Activated CD4-positive, alpha-beta T cell treated with anti-CD3 and anti-CD28 coated beads, Interleukin-2, Interleukin-4, amounts not matched to agents 100 ng/mL and 50 ng/mL, durations not matched to agents 16 hours and 8 hours (primary cell): ENCODE data around the gene TP73.
"Not testable (repeated sequence)": the region's sequence is repeated elsewhere in the genome, so short reads cannot be mapped to it uniquely, and the experiment has no call there.

Experiments
- DNase-seq: peaks from one replicate; pipeline ENCODE4 v3.0.0-alpha.2; 2020; ENCODE audit warnings: low spot score

TP73 gene

DNA sequence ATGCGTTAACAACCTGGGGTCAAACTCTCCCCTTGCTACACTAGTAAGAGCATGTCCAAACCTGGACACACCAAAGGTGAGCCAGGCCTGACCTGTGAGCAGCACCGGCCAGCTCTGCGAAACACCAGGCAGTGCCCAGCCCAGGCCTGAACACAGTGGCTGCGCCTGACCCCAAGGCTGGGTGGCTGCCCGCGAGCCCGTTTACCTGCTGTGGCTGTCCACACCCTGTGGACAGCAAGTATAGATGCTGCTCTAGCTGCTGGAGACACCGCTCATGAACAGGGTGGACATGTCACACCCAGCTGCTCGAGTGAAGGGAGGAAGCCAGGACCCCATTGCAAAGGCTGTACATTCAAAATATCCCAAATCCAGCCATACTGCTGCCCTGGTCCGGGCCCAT, 92.3 kb downstream of the TP73 start:
- no peak for DNase-seq

DNA sequence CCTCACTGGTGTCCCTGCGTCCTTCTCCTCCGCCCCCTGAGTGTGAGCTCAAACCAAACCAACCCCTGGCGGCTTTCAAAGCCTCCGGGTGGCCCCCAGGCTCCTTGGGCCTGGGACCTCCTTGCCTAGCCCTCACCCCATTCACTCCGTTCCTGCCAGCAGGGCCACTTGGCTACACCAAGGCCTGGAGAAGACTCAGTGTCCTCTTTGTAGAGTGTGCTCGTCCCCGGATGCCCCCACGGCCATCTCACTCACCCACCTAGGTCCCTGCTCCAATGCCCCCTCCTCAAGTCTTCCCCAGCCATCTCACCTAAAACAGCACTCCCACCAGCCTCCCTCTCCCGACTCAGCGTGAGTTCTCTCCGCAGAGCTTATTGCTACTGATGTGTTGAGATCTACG, 92.8 kb downstream of the TP73 start:
- no peak for DNase-seq

DNA sequence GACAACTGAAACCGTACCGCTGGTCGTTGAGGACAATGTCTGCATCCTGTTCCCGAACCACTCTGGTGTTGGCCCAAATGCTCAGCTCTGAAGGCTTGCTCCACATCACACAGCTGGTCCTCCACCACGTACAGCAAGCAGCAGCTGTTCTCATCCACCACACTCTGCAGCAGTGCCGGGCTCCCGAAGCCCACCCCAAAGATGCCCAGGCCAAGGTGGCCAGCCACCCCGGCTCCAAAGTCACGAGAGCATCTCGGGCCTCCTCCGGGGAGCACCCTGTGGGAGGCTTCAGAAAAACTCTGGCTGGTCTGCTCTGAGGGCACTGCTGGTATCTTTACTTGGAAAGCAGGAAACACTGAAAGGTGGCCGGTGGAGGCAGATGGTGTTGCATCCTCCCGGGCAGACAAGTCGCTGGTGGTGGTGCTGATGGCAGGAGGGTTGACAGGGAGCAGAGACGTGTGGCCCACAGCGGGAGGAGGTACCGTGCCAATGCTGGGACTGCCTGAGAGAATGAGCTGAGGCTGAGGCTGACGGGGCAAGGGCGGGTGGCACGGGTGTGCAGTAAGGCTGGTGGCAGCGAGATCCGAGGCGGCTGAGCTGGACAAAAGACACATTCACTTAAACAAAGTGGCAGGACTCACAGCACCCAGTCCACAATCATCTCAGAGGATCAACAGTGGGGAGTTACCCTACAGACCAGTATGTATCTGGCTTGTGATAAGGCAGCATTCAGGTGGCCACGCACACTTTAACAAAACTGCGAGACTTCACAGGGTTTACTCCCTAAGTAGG, 93.5 kb downstream of the TP73 start:
- no peak for DNase-seq

DNA sequence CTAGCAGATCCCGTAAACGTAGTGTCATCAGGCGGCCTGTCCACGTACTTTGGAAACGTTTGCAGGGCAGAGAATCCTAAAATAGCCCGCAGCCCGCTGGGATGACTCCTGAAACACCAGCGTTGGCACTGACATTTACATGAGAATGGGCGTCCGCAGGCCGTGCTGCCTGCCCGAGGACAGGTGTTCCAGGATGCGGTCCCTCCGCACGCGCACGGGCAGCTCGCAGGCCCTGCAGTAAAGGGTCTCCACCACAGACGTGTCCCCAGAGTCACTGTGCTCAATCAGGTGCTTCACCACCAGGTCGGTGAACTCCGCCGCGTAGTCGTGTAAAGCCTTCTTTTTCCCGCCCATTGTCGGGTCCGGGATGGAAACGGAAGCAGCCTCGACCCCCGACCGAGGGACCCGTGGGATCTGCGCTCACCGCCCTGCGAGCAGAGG, 94.1 kb downstream of the TP73 start:
- no peak for DNase-seq

DNA sequence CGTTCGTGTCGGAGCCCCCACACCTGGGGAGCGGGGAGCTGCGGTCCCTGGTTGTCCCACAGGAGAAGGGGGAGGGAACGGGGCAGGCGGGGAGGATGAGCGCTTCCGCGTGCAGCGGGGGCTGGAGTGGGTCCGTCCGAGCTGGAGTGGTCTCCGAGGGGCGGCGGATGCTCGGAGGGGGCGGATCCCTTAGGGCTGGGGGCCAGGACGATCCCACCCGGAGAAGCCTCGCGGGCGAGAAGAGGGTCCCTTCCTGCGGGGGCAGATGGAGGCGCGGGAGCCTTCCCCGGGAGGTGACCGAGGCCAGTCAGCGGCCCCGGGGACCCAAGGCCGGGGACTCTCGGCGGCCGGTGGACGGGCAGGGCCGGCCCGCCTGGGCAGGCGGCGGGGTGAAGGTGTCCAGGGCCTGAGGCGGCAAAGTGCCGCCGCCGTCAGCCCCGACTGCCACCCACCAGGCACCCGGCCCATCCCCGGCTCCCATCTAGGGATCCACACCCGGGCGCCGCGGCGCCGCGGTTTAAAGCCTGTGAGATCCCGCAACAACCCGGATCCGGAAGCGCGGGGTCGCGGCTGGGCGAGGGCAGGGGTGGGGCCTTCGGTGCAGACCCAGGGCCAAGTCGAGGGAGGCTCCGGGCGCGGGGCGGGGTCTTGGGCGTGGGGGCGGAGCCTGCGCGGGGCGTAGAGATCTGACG, 94.7 kb downstream of the TP73 start:
- DNase-seq, result peak; percentile 89

DNA sequence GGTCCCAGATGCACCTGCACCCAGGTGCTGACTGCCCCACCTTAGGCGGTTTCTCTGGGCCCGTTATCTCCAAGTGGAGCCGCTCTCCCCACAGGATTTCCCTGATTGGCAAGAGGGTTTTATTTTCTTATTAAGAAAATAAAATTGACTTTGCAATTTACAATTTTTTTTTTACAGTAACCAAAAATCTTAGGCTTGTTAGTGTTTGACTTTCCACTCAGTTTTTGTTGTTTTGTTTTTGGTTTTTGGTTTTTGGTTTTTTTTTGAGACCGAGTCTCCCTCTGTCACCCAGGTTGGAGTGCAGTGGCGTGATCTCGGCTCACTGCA, 95.2 kb downstream of the TP73 start:
- no peak for DNase-seq

- DNase-seq, result no peak
Observed at GRCh38 chr1:3747903-3748302, 95.6 kb downstream of the TP73 start.

DNA sequence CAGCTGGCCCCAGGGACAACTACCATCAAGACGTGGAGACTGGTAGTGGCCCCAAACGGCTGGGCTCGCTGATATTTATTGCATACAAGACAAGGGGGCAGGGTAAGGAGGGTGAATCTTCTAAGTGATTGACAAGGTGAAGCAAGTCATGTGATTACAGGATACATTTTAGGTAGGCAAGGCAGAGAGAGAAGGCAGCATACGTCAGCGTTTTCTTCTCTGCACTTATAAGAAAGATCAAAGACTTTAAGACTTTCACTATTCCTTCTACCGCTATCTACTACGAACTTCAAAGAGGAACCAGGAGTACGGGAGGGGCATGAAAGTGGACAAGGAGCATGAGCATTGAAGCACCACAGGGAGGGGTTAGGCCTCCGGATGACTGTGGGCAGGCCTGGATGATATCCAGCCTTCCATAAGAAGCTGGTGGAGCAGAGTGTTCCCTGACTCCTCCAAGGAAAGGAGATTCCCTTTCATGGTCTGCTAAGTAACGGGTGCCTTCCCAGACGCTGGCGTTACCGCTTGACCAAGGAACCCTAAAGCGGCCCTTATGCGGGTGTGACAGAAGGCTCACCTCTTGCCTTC, 96.1 kb downstream of the TP73 start:
- DNase-seq, result not testable (repeated sequence)

GRCh38 chr1:3749512-3749911, 97.2 kb downstream of the TP73 start:
- no peak for DNase-seq

GRCh38 chr1:3750741-3751140, 98.4 kb downstream of the TP73 start:
- no peak for DNase-seq

DNA sequence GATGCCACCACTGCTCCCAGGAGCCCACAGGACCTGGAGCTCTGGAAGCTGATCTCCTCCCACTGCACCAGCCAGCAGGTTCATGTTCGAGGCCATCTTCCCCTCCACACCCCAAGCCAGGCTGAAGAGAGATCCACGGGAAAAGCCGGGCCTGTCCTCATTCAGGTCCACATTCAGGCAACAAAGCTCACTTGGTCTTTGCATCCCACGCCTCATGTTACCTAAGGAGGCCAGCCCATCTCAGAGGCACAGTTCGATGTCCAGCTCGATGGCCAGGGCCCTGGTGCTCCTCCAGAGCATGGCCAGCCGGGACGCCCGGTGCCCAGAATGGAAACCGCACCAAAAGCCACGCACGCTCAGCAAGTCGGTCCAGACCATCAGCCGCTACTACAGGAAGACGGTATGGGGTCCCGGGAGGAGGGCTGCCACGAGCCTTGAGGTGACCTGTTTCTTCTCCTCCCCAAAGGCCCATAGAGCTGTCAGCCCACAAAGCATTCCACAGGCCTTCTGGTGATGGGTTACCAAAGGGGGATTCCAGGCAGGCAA, 100.2 kb downstream of the TP73 start, which contains the start of gene CCDC27:
Gene CCDC27 (plus strand): TSS at position 51 of the 546 bp plus-strand sequence. CDS start 32 bp downstream, at position 83.
- DNase-seq, result no peak

DNA sequence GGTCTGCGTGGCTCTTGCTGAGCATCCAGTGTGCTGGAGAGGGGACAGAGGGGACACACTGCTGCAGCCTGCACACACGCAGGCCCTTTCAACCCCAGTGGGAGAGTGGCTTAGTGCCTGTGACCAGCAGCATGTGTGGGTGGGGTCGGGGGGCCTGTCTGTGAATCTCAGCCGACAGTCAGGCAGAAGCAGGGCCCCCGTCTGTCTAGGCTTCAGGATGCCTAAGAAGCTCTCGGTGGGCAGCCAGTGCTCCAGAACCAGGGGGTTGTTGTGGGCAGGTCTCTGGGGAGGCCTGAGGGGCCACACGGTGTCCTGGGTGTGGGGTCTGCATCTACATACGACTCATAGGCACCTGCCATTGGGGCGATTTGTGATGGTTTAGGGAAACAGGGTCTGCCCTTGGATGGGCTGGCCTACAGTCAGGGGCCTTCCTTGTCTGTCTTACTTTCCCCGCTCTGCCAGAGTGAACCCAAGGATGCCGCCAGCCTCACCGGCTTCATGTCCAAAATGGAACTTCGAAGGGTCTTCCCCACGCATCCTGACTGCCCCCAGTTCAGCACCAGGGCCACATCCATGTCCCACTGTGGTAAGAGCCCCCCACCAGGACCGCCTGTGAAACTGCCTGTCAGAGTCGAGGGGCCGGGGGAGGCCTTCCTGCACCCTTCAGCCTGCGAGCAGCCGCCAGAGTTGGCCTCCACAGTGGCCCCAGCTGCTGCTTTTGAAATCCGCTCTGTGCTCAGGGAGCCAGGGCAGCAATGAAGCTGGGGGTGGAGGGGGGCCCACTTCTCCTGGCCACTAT, 101.5 kb downstream of the TP73 start:
- no peak for DNase-seq

GRCh38 chr1:3756394-3756793, 104.1 kb downstream of the TP73 start:
- DNase-seq, result no peak

GRCh38 chr1:3759164-3759563, 106.8 kb downstream of the TP73 start:
- no peak for DNase-seq

GRCh38 chr1:3759796-3760195, 107.5 kb downstream of the TP73 start:
- no peak for DNase-seq

DNA sequence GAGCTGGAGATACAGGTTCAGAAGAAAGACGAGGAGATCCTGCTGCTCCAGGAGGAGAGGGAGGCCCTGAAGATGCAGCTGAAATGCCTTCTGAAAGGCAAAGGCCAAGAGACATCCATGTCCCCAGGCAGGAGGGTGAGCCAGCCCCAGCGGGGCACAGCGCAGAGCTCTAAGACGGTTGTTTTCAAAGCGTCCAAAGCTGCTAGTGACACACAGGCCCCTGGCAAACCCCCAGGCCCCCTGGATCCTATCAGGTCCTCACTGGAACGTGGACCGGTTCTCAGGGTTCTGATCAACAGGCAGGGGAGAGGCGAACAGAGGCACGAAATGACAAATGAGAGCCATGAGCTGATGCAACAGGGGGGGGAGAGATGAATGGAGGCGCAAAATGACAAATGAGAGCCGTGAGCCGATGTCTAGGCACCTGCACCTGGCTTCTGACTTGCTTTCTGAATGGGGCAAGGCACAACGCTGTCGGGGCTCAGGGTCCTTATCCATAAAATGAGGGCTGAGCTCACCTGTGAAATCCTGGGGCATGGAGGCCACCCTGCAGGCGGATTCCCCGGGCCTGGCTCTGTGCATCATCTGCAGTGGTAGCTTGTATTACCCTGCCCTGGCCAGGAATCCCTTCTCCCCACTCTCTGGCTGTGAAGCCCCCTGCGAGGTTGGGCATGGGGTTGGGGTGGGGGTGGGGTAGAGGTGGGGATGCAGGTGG, 109.1 kb downstream of the TP73 start:
- no peak for DNase-seq

DNA sequence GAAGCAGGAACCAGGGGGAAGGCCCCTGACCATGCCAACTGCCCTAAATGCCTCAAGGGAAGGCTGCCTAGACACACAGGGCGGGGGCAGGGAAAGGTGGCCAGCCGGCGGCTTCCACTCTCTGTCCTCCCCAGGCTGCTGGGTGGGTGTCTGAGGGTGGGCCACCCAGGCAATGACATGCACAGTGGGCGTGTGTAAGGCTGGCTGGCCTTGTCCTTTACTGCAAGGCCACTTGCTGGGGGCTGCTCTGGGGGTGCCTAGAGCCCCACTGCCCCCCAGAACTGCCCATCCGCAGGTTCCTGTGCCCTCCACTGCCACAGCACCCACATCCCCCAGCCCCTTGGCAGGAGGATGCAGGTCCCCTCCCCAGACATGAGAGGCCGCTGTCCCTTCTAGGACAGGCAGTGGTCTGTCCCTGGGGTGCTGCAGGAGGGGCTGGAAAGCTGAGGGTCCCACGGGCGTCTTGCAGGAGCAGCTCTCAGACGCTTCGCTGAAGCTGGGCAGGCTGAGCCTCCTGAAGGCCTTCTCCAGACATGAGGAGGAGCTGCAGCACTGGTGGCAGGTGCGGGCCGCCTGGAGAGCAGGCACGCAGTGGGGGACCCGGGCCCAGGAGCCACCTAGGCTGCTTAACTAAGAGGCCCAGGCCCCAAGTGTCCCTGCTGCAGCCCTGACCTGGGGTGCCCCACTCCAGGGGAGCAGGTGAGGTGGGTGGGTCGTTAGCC, 110.0 kb downstream of the TP73 start:
- no peak for DNase-seq

GRCh38 chr1:3762873-3763228, 110.5 kb downstream of the TP73 start:
- no peak for DNase-seq

DNA sequence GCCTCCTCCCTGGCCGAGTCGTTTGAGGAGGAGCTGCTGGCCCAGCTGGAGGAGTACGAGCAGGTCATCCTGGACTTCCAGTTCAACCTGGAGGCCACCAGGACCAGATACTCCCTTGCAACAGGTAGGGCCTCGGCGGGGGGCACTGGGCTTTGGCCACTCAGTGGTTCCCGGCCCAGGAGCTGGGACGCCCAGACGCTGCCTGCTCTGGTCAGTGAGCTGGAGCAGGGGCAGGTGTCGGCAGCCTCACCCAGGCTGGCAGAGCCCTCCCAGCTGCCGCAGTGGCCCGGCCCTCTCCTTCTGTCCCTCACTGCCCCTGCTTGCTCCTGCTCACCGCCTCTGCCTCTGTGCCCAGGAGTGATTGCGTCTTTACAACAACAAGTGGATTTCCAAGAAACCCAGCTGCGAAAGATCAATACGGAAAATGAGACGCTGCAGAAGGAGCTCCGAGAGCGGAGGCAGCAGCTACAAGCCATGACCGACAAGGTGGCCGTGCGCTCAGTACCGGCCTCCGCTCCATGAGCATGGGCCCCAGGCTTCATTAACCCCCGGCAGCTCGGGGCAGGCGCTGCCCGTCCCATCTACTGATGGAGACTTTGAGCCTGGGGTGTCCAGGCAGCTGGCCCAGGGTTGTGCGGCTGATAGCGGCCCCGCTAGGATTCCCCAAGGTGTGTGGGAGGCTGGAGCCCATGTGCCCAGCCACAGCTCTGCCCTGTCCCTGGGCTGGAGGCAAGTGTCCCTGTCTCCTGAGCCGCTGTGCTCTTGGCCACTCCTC, 111.2 kb downstream of the TP73 start:
- DNase-seq, result no peak

- DNase-seq, result no peak
Observed at GRCh38 chr1:3767328-3767925, 115.1 kb downstream of the TP73 start.
